Measurements from ENCODE around the gene APOL1. TPM values are rescaled to one million over a fixed set of nuclear protein-coding genes. Genes with fewer than 3 reads are reported as not detected.

Gene APOL1
- total and polyA plus RNA-seq, 9 of the 15 experiments (the other 6 are each of a cell fraction or from before 2014, with no cell fraction given) = 2.5 to 9.7 (median 5.6) TPM

GRCh38 chr22:36208162-36208765, 44.7 kb upstream of the APOL1 start:
- H3K4me2 ChIP-seq (ENCODE audit: insufficient read depth, low read length) = no peak overlapping the region
- no peaks in the 10 kb centered on the region for H3K9me1 ChIP-seq (ENCODE audit: control insufficient read depth, insufficient read depth, low read length)
- H3K4me3 ChIP-seq = no peak overlapping the region
- intact Hi-C loops (cut with micrococcal nuclease) (no loop called here), in situ Hi-C loops (cut with MboI) (no loop called here)
- ChIA-PET CTCF (ENCODE audit: low intra/inter-chr PET ratio) (no interaction called here), POLR2A (interaction anchor here (0.6 kb wide), 1 partner anchor 13 kb away, joined by 3 read pairs; no protein-coding TSS in a partner anchor)
- no peak overlapping the region for H3K9ac ChIP-seq (ENCODE audit: insufficient read depth in 1 of 2, low read depth in 2 of 2, low read length in 2 of 2)
- FAIRE-seq (no peak), ATAC-seq (no peak), DNase-seq (ENCODE audit: extremely low read depth in 1 of 4, low spot score in 3 of 4) (no peak)
- no peak for TF ChIP-seq ERF (CRISPR knock-in tag; IDR thresholded peaks at IDR 0.05)
- no peak for TF ChIP-seq ZZZ3 (IDR thresholded peaks at IDR 0.05)
- no peak for TF ChIP-seq FOXA1 (IDR thresholded peaks at IDR 0.05; ENCODE audit: borderline replicate concordance)
- TF ChIP-seq HDAC6 (IDR thresholded peaks at IDR 0.05; ENCODE audit: low read depth, low read length) = no peak
- H3K79me2 ChIP-seq (ENCODE audit: control insufficient read depth, insufficient read depth, low read length) = no peaks in the 10 kb centered on the region
- no peaks in the 10 kb centered on the region for H3K36me3 ChIP-seq (ENCODE audit: control insufficient read depth, insufficient read depth, low read length)
- H3K27me3 ChIP-seq (ENCODE audit: control insufficient read depth in 2 of 2, insufficient read depth in 2 of 2, low read length in 2 of 2) = no peaks in the 10 kb centered on the region
- 9% methylated on average over 1 of the region's 1 CpG for WGBS (ENCODE audit: insufficient coverage, low coverage, missing lambda C conversion rate)
- H4K20me1 ChIP-seq (replicated peaks; ENCODE audit: control insufficient read depth, insufficient read depth, low read length) = no peaks in the 10 kb centered on the region
- no peak overlapping the region for H2AFZ ChIP-seq (ENCODE audit: low read depth, low read length)
- no peaks in the 10 kb centered on the region; a peak in 1 of 5 replicates for H3K4me1 ChIP-seq (replicated peaks in 1 of 2; ENCODE audit: control insufficient read depth in 2 of 2, insufficient read depth in 2 of 2, low read length in 2 of 2)
- peaks cover 2% of the 10 kb centered on the region; the same call in 1 of the 2 replicates for H3K9me3 ChIP-seq (replicated peaks; ENCODE audit: control insufficient read depth, insufficient read depth, low read depth, low read length)
- H3K27ac ChIP-seq (ENCODE audit: extremely low read depth, low read depth, low read length) = no peak overlapping the region
- BruUV-seq (replicated peaks) = no TSS peak

- Histone ChIP-seq H3K36me3 (ENCODE audit: control insufficient read depth, insufficient read depth, low read length) (no peaks in the 10 kb centered on the region), H3K4me1 (replicated peaks in 1 of 2; ENCODE audit: control insufficient read depth in 2 of 2, insufficient read depth in 2 of 2, low read length in 2 of 2) (no peaks in the 10 kb centered on the region; a peak in 1 of 5 replicates), H2AFZ (ENCODE audit: low read depth, low read length) (no peak overlapping the region), H3K27ac (ENCODE audit: extremely low read depth, low read depth, low read length) (no peak overlapping the region), H3K79me2 (ENCODE audit: control insufficient read depth, insufficient read depth, low read length) (no peaks in the 10 kb centered on the region), H3K4me2 (ENCODE audit: insufficient read depth, low read length) (no peak overlapping the region), H3K9me1 (ENCODE audit: control insufficient read depth, insufficient read depth, low read length) (no peaks in the 10 kb centered on the region), H3K9me3 (replicated peaks; ENCODE audit: control insufficient read depth, insufficient read depth, low read depth, low read length) (peaks cover 2% of the 10 kb centered on the region; the same call in 1 of the 2 replicates), H3K27me3 (ENCODE audit: control insufficient read depth in 2 of 2, insufficient read depth in 2 of 2, low read length in 2 of 2) (no peaks in the 10 kb centered on the region), H3K4me3 (no peak overlapping the region), H4K20me1 (replicated peaks; ENCODE audit: control insufficient read depth, insufficient read depth, low read length) (no peaks in the 10 kb centered on the region), H3K9ac (ENCODE audit: insufficient read depth in 1 of 2, low read depth in 2 of 2, low read length in 2 of 2) (no peak overlapping the region)
- FAIRE-seq (no peak), DNase-seq (ENCODE audit: extremely low read depth in 1 of 4, low spot score in 3 of 4) (no peak), ATAC-seq (no peak)
- in situ Hi-C loops (cut with MboI) = no loop called here
- intact Hi-C loops (cut with micrococcal nuclease) = no loop called here
- CTCF ChIA-PET (ENCODE audit: low intra/inter-chr PET ratio) = no interaction called here
- 45% methylated on average over 1 of the region's 1 CpG for WGBS (ENCODE audit: insufficient coverage, low coverage, missing lambda C conversion rate)
- no TSS peak for BruUV-seq (replicated peaks)
- POLR2A ChIA-PET = no interaction called here
- TF ChIP-seq MLX (CRISPR knock-in tag; conservative IDR thresholded peaks at IDR 0.05) (no peak), SAFB2 (IDR thresholded peaks at IDR 0.05; ENCODE audit: borderline replicate concordance, low read depth, low read length, severe bottlenecking) (no peak), EGR1 (conservative IDR thresholded peaks at IDR 0.05) (no peak), CREBBP (IDR thresholded peaks at IDR 0.05; ENCODE audit: low read depth, low read length) (no peak), ZNF785 (CRISPR knock-in tag; IDR thresholded peaks at IDR 0.05) (no peak), RNF2 (IDR thresholded peaks at IDR 0.05) (no peak), ZNF584 (CRISPR knock-in tag; IDR thresholded peaks at IDR 0.05; ENCODE audit: low read depth) (no peak), STAG1 (CRISPR knock-in tag; IDR thresholded peaks at IDR 0.05; ENCODE audit: borderline replicate concordance) (no peak), ETV6 (IDR thresholded peaks at IDR 0.05; ENCODE audit: borderline replicate concordance in 1 of 2, low read depth in 2 of 2, low read length in 1 of 2) (no peak), ETV6 (CRISPR knock-in tag; IDR thresholded peaks at IDR 0.05; ENCODE audit: borderline replicate concordance) (no peak), ZFP30 (CRISPR knock-in tag; IDR thresholded peaks at IDR 0.05; ENCODE audit: borderline replicate concordance) (no peak), ZNF347 (CRISPR knock-in tag; IDR thresholded peaks at IDR 0.05; ENCODE audit: low read depth) (no peak), KAT7 (CRISPR knock-in tag; IDR thresholded peaks at IDR 0.05; ENCODE audit: borderline replicate concordance) (no peak)
Measured at GRCh38 chr22:36208914-36209313, 44.0 kb upstream of the APOL1 start.

Data from K562 (cell line).